HK-2 (cell line): ENCODE results near the gene SAMD4A.
"Not testable (repeated sequence)": the region's sequence is repeated elsewhere in the genome, so short reads cannot be mapped to it uniquely, and the experiment has no call there.

ENCODE experiments used
- DNase-seq: peaks from one replicate; pipeline ENCODE4 v3.0.0-alpha.2; 2018; ENCODE audit not compliant: unreplicated experiment

SAMD4A gene

GRCh38 chr14:54730156-54730961, 163.4 kb downstream of the SAMD4A start:
- DNase-seq: no peak

DNA sequence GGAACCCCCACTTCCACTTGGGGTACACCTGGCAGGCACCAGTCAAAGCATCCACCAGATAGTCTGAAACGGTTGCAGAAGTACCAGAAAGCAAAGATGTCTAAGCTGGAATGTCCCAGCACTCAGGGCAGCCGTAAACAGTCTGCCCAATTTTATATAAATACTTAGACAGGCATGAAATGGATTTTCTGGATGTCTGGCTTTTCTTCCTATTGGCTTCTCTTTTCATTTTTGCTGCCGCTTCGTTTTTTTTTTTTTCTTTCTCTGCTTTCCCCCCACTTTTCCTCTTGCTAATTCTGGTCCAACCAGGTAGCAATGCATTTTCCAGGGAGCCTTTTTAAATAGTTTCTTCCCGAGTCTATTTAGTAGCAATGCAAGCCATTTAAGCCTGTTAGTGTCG, 168.0 kb downstream of the SAMD4A start:
- DNase-seq: no peak

GRCh38 chr14:54735424-54735823, 168.5 kb downstream of the SAMD4A start:
- DNase-seq: no peak

DNA sequence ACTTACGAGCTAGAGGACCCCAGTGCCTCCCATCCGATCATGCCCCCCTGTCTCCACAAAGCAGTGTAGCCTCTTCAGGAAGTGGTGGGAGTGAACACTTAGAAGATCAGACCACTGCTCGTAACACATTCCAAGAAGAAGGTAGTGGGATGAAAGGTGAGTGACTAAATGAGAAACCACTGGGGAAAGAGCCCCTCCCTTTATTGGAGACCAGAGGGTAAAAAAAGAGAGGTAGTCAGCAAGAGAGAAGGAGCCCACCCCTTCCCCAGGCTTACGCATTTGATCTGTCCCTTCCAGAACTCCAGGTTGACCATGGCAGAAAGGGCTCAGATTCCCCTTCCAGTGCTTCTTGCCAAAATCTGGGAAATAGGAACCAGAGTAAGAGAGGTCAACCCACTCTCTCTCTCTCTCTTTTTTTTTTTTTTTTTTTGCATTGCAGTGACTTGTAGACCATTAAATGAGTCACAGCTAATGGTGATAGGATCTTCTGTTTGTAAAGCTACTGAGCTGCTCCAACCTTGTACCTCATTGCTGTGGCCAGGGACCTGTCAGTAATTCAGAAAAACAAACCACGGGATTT, 170.3 kb downstream of the SAMD4A start:
- DNase-seq: no peak

DNA sequence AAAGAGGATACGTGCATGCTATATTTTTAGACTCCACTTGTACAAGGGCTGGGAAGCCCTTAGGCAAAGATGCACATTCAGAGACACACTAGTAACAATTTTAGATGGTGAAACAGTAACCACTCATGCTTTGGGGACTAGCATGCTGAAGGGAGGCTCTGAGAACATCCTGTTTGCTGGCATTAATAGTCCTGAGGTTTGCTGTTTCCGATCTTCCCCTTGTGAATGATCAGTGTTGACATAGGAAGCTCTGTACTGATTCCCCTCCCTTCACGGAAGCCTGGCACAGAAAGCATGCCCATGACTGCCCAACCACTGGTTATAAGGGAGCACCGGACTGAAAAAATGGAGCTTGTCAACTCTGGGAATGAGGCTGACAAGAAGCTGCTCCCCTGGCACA, 171.1 kb downstream of the SAMD4A start:
- no peak for DNase-seq

- DNase-seq: no peak
Observed at GRCh38 chr14:54739514-54739913, 172.6 kb downstream of the SAMD4A start.

DNA sequence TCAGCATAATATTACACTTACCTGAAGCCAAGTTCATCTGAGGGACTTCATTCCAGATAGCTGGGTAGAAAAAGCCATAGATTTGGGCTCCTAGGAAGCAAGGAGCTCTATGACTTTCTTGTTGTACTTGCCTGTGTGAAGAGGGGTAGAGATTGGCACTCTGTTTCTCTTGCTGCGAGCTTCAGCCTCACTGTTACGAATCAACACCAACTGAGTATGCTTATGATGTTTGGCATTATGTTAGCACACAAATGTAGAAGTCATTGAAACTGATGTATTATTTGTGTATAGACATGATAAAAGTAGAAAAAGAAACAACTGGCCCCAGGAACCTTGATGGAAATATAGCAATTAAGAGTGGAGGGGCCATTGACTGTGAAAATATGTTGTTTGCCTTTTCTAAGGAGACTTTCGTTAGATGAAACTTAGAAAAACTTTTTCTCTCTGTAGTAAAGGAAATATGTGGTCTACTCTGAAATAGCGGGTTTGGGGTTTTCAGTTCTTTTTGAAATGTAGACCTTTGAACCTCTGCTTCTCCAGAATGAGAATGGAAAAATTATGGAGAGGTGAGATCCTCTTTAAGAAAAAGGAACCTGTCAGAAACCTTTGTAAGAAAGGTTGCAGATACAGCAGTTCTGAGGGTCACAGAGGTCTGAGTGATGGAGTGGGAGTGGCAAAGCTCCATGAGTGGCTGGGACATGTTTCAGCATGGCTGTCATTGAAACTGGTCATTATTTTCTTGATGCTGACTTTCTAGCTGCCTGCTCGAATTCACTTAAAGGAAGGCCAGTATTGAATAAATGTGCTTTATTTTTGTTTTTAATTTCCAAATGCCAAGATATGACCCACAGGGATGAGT, 175.8 kb downstream of the SAMD4A start:
- DNase-seq: no peak

DNA sequence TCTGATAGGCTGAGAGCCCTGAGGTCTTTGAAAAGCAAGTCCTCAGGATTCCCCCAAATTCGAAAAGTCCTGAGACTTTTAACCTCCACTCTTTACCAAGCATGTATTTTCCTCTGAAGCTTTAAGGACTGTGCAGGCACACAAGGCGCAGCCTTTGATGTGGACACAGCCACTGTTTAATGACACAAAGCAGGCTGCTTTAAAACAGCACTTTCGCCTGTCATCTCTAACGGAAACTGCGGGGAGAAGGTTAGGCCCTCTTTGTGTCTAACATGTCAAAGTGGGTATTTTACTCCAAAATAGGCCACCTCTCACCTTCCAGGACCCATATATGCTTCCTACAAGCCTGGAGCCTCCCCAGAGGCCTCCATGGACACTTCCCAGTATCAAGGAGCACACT, 176.5 kb downstream of the SAMD4A start:
- no peak for DNase-seq

DNA sequence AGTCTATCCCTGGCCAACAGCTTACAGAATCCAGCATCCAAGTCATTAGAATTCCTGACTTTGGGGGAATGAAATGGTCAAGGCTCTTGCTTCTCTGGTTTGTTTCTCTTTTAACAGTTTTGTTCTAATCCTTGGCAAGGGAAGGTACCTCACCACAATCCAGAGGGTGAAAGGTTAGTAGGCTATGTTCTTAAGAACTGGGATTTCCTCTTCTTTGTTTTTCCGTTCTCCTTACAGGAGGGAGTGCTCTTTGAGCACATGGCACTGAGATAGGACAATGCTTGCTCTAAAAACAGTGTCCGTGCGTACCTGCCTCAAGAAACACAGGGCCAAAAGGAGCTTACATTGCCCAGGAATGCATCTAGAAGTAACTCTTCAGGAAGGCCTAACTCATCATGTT, 179.1 kb downstream of the SAMD4A start:
- DNase-seq: no peak

GRCh38 chr14:54747616-54748015, 180.7 kb downstream of the SAMD4A start:
- DNase-seq: no peak

GRCh38 chr14:54749180-54749579, 182.3 kb downstream of the SAMD4A start:
- DNase-seq: no peak

DNA sequence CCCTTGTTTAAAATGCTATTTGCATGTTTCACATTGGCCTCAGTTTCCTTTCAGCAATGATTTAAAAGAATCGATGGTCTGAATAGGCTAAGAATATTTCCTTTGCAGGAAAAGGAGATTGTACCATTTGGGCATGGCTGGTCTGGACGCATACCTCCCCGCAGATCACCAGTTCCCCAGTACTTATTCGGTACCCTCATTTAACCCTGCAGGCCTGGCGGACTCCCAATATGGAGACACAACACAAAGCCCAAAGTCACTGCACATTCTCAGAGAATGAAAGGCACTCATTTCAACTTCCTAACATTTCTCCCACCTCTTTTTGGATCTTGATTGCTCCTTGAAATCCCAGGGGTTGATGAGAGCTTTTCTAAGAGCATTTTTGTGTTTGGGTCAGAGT, 182.8 kb downstream of the SAMD4A start:
- no peak for DNase-seq

DNA sequence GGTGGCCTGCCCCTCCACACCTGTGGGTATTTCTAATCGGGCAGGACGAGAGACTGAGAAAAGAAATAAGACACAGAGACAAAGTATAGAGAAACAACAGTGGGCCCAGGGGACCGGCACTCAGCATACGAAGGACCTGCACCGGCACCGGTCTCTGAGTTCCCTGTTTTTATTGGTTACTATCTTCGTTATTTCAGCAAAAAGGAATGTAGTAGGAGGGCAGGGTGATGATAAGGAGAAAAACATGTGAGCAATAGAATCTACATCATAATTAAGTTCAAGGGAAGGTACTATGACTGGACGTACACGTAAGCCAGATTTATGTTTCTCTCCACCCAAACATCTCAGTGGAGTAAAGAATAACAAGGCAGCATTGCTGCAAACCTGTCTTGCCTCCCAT, 185.7 kb downstream of the SAMD4A start:
- not testable (repeated sequence) for DNase-seq

GRCh38 chr14:54753396-54753795, 186.5 kb downstream of the SAMD4A start:
- not testable (repeated sequence) for DNase-seq

- DNase-seq: no peak
Observed at GRCh38 chr14:54754116-54754622, 187.2 kb downstream of the SAMD4A start.

GRCh38 chr14:54754623-54755386, 187.9 kb downstream of the SAMD4A start:
- DNase-seq: no peak

DNA sequence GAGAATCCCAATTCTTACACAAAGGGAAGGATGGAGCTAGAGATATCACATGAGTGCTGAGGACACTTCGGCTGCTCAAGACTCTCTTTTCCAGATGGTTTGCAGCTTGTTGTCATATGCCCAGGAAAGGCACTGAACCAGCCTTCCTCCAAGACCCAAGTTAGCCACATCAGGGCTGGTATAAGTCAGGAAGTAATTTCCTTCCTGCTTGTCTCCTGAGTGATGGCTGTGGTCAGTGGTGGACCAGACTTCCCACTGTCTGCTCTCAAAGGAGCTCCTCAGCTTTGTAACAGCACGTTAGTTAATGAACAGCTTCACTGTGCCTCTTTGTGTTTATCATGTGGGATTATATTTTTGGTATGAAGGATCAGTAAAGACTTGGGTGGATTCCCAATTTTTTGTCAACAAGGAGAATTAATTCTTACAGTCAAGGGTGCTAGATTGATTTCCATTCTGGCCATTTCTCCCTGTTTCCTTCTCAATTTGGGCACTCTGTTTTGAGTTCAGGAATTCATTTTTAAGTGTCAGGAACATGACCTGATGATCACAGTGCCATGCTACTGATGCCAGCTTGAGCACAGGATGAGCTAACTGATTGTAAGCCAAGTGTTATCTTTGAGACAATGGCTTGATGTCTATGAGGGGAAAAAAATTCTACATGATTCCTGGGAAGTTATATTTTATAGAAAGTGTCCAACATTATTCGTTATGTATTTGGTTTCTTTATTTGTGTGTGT, 189.9 kb downstream of the SAMD4A start:
- DNase-seq: no peak

GRCh38 chr14:54758041-54758440, 191.1 kb downstream of the SAMD4A start:
- DNase-seq: no peak

- DNase-seq: no peak
Observed at GRCh38 chr14:54759982-54760585, 193.2 kb downstream of the SAMD4A start.

GRCh38 chr14:54760866-54761575, 194.1 kb downstream of the SAMD4A start:
- DNase-seq: no peak
